Measurements from ENCODE around the gene PLPP4. TPM values are rescaled to one million over a fixed set of nuclear protein-coding genes. Genes with fewer than 3 reads are reported as not detected.
A peak's percentile ranks its signal among the peaks of the same experiment; 100 is the strongest.

Gene PLPP4
- 10 to 100 TPM; 12.2 to 31.1 (median 16.9) TPM for total RNA-seq (2021; fragmentation: NEBNext Ultra II Directional; extraction: Animal tissue kit (Norgen Biotek cat#: 25700))
- long read RNA-seq, transcript PLPP4-202 (7 exons, 1,521 nt), result major isoform, 16 of 36 reads
- long read RNA-seq, partial matches to known transcripts, result 1 of 36 reads
- long read RNA-seq, other reads (novel, unspliced or antisense), result 19 of 36 reads

DNA sequence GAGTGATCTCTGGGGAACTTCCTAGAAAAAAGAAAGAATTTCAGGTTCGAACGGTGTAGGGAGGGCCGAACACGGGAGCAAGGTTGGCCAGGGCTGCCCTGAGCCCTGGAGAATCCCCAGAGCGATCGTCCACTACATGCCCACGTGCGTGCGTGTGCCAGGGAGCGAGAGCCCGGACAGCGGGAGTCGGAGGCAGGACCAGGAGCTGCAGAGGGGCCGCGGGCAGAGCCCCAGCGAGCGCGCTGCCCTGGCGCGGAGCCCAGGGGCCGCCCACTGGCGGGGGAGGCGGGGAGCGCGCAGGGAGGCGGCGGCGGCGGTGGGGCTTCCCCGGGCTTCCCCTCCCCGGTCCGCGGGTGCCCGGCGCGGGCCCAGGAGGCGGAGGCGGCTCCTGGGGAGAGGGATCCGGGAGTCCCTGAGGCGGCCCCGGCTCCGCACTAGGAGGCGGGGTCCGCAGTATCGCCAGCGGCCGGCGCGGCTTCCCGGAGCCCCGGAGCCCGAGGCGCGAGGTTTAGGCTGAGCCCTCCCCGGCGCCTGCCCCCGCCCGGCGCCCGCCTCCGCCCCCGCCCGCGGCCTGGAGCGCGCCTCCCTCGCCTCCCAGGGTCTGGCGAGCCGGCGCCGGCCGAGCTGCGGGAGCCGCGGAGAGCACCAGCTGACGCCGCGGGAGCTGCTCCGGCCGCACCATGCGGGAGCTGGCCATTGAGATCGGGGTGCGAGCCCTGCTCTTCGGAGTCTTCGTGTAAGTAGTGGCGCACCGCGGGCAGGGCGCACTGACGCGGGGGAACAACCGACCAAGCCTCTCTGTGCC, at the start of gene PLPP4:
PLPP4 (plus strand) TSS at position 602 of the 805 bp plus-strand sequence; CDS start at position 681, 79 bp downstream.
- peak within 1 kb of the TSS; percentile 91 for H3K4me3 Mint-ChIP-seq
- H3K9me3 Mint-ChIP-seq, result no peaks in the 10 kb centered on the region
- H3K36me3 Mint-ChIP-seq (ENCODE audit: low read depth), result no peaks in the 10 kb centered on the region
- peak; percentile 16 for DNase-seq
- peak within 1 kb of the TSS; percentile 83 for H3K27ac Mint-ChIP-seq
- peaks cover 5% of the 10 kb centered on the region; the same call in 1 of the 2 replicates for H3K27me3 Mint-ChIP-seq (ENCODE audit: insufficient read depth)
- TF ChIP-seq, protein P1, sequence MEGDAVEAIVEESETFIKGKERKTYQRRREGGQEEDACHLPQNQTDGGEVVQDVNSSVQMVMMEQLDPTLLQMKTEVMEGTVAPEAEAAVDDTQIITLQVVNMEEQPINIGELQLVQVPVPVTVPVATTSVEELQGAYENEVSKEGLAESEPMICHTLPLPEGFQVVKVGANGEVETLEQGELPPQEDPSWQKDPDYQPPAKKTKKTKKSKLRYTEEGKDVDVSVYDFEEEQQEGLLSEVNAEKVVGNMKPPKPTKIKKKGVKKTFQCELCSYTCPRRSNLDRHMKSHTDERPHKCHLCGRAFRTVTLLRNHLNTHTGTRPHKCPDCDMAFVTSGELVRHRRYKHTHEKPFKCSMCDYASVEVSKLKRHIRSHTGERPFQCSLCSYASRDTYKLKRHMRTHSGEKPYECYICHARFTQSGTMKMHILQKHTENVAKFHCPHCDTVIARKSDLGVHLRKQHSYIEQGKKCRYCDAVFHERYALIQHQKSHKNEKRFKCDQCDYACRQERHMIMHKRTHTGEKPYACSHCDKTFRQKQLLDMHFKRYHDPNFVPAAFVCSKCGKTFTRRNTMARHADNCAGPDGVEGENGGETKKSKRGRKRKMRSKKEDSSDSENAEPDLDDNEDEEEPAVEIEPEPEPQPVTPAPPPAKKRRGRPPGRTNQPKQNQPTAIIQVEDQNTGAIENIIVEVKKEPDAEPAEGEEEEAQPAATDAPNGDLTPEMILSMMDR (IDR thresholded peaks at IDR 0.05), result no peak
- H3K4me1 Mint-ChIP-seq (ENCODE audit: low read depth), result peaks cover 92% of the 10 kb centered on the region

DNA sequence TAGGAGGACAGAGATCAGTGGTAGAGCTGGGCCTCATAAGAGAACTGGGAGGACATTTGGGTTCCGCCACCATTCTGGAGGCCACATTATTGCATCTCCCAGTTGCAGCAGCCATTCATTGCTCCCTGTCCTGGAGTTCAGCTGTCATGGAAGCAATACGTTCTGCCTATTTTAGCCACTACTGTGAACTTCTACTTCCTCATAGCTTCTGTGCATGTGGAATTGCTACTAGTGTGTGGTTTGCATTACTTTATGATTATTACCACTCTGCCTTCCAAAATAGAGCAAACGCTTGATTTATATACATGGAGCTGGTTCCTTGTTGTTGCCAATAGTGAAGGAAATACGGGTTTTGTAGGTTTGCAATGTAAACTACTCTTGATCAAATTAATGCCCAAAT, 47.2 kb upstream of the PLPP4 start:
- H3K36me3 Mint-ChIP-seq (ENCODE audit: low read depth), result peaks cover 6% of the 10 kb centered on the region
- DNase-seq, result no peak
- H3K4me1 Mint-ChIP-seq (ENCODE audit: low read depth), result peaks cover 47% of the 10 kb centered on the region
- no peaks in the 10 kb centered on the region for H3K9me3 Mint-ChIP-seq
- peaks cover 4% of the 10 kb centered on the region; the same call in 1 of the 2 replicates for H3K27me3 Mint-ChIP-seq (ENCODE audit: insufficient read depth)
- TF ChIP-seq, protein P1 (IDR thresholded peaks at IDR 0.05), result no peak
- no peak overlapping the region for H3K4me3 Mint-ChIP-seq
- no peak overlapping the region for H3K27ac Mint-ChIP-seq

DNA sequence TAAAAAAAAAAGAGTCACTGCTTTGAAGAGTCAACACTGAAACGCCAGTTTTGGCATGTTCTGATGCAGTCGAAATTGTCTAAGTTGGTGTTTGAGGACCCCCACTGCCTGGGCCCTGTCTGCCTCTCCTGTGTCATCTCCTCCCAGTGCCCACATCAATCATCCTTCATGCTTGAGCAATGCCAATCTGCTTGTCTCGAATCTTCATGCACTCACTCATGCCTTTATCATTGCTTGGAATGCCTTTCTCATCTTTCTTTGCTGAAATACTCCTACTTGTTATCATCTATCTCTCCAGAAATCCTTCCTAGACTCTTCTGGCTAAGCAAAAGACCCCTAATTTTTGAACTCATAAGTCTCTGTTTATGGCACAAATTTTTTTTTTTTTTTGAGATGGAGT, 42.1 kb upstream of the PLPP4 start:
- Mint-ChIP-seq H3K27me3 (ENCODE audit: insufficient read depth) (peaks cover under 1% of the 10 kb centered on the region; the same call in 1 of the 2 replicates), H3K4me1 (ENCODE audit: low read depth) (peaks cover 77% of the 10 kb centered on the region), H3K36me3 (ENCODE audit: low read depth) (peaks cover 10% of the 10 kb centered on the region; the same call in 1 of the 2 replicates), H3K27ac (peak overlapping the region; percentile 96), H3K4me3 (no peak overlapping the region), H3K9me3 (no peaks in the 10 kb centered on the region)
- DNase-seq, result no peak
- TF ChIP-seq, protein P1 (IDR thresholded peaks at IDR 0.05), result no peak

DNA sequence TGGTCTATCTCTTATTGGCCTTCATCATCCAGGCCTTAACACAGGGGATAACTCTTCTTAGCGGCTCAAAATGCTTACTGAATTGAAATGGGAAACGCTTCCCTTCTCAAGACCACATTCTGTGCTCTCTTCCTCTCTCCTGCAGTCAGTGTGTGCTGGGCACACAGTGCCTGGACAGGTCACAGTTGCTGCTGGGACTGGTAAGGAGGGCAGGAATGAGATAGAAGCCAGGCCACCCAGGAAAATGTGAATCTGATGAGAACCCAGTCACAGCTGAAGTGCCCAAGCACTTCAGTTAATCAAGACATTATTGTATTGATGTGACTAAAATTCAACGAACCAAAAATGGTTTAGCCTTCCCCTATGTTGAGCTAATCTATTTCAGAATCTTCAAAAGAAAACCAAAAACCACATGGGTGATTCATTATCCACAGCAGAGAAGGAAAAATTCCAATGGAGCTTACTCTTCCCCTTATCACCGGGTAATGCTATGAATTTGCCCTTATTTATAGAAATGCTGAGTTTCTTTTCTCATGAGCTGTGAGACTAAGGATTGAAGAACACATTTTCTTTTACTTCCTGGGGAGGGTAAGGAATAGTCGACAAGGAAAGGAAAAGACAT, 41.2 kb upstream of the PLPP4 start:
- Mint-ChIP-seq H3K4me1 (ENCODE audit: low read depth) (peaks cover 83% of the 10 kb centered on the region), H3K36me3 (ENCODE audit: low read depth) (peaks cover 10% of the 10 kb centered on the region; the same call in 1 of the 2 replicates), H3K27ac (peak overlapping the region; percentile 96), H3K4me3 (peak overlapping the region; percentile 66), H3K9me3 (no peaks in the 10 kb centered on the region), H3K27me3 (ENCODE audit: insufficient read depth) (no peaks in the 10 kb centered on the region)
- DNase-seq, result peak; percentile 93
- TF ChIP-seq, protein P1 (IDR thresholded peaks at IDR 0.05), result no peak

DNA sequence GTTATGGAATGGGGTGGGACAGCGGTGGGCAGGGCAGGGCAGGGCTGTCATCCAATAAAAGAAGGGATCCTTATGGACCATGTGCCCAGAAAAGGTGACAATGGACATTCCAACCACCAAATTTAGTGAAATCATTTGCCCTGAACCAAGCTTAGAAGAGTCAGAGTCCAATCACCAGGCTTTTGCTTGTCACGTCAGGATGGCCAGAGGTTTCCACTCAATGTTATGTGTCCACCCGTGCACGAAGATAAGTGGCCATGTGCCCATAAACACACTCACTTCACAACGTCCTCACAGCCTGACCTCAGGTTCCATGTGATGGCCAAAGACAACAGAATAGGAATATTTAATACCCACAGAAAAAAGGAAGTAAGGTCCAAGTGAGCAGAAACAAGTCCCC, 36.6 kb upstream of the PLPP4 start:
- Mint-ChIP-seq H3K9me3 (no peaks in the 10 kb centered on the region), H3K4me3 (no peak overlapping the region), H3K36me3 (ENCODE audit: low read depth) (peaks cover 14% of the 10 kb centered on the region; the same call in 1 of the 2 replicates), H3K27ac (no peak overlapping the region; the same call in 1 of the 2 replicates), H3K27me3 (ENCODE audit: insufficient read depth) (no peaks in the 10 kb centered on the region), H3K4me1 (ENCODE audit: low read depth) (peaks cover 87% of the 10 kb centered on the region)
- TF ChIP-seq, protein P1 (IDR thresholded peaks at IDR 0.05), result no peak
- DNase-seq, result no peak

All from HFFc6 (cell line).